Gastrocnemius medialis (tissue), 4 donors: ENCODE data around the gene PRKAA1. TPM values are rescaled to one million over a fixed set of nuclear protein-coding genes. Genes with fewer than 3 reads are reported as not detected.

Experiments
- ATAC-seq, 2 donors: fragments of 150-250 bp; one replicate each; pipeline ENCODE4 v1.9.1; 2016
- DNase-seq, 2 donors: peaks; one replicate each; pipeline ENCODE4 v3.0.0-alpha.2; 2019
- H3K27ac ChIP-seq, 4 donors: fragments of 200-600 bp; sonication (generic); 1 replicate in 1 of 4; 2 replicates in 3 of 4; pipeline ENCODE4 v1.5.1; 2016 to 2018; ENCODE audit warnings: mild to moderate bottlenecking in 2 of 4, moderate library complexity in 1 of 4
- H3K27me3 ChIP-seq, 3 donors: fragments of 200-600 bp; sonication (generic) in 2 of 3; 1 replicate in 1 of 3; 2 replicates in 2 of 3; pipeline versions ENCODE4 v1.5.1 to v1.6.0; 2016 to 2019; ENCODE audit warnings: mild to moderate bottlenecking in 1 of 3, moderate library complexity in 1 of 3
- H3K36me3 ChIP-seq, 2 donors: fragments of 200-600 bp; sonication (generic) in 1 of 2; one replicate each; pipeline ENCODE4 v1.5.1; 2017 to 2018
- H3K4me1 ChIP-seq, 2 donors: fragments of 200-600 bp; sonication (generic) in 1 of 2; one replicate each; pipeline ENCODE4 v1.5.1; 2016 to 2017; ENCODE audit warnings: mild to moderate bottlenecking in 2 of 2
- H3K4me3 ChIP-seq, 4 donors: fragments of 200-600 bp; sonication (generic) in 3 of 4; 1 replicate in 1 of 4; 2 replicates in 3 of 4; pipeline ENCODE4 v1.5.1; 2016 to 2019; ENCODE audit warnings: mild to moderate bottlenecking in 2 of 4
- H3K9me3 ChIP-seq, 3 donors: fragments of 200-600 bp; sonication (generic) in 2 of 3; 1 replicate in 1 of 3; 2 replicates in 2 of 3; pipeline ENCODE4 v1.5.1; 2016 to 2019
- POLR2A ChIP-seq, 2 donors: fragments of 450-650 bp; IDR thresholded peaks; one replicate each; pipeline ENCODE4 v1.6.1; 2017; ENCODE audit warnings: antibody characterized with exemption in 2 of 2, mild to moderate bottlenecking in 2 of 2, moderate library complexity in 2 of 2
- in situ Hi-C, 4 donors: fragments of 200-750 bp; cut with MboI; loops; one replicate each; pipeline versions ENCODE4 v1.15.0 to v1.8.0; 2017; ENCODE audit warnings: low sequenced_read_pairs in 4 of 4
- intact Hi-C: fragments of 100-400 bp; cut with DNase I; formaldehyde crosslinking; loops from one replicate; pipeline ENCODE4 v1.15.1; 2023; ENCODE audit warnings: low total_unique reads
- total RNA-seq, 4 donors: library from RNA; depleted of rRNA; stranded (reverse); fragments of >200 nt; gene quantifications; one replicate each; pipeline versions ENCODE4 v1.1.0 to v1.2.3, GENCODE V29; 2016
- TF ChIP-seq, protein P1 (sequence below), 5 experiments: fragments of 450-650 bp in 3 of 5; fragments of 200-600 bp in 2 of 5; sonication (generic) in 2 of 5; IDR thresholded peaks in 4 of 5; conservative IDR thresholded peaks in 1 of 5; 1 replicate in 4 of 5; 2 replicates in 1 of 5; pipeline ENCODE4 v1.5.1; 2016 to 2019; ENCODE audit warnings: antibody characterized with exemption in 5 of 5, mild to moderate bottlenecking in 3 of 5, moderate library complexity in 3 of 5

Gene PRKAA1
- total RNA-seq, 4 donors from 2014 or later, result 26.8 to 51.9 (median 36.9) TPM

DNA sequence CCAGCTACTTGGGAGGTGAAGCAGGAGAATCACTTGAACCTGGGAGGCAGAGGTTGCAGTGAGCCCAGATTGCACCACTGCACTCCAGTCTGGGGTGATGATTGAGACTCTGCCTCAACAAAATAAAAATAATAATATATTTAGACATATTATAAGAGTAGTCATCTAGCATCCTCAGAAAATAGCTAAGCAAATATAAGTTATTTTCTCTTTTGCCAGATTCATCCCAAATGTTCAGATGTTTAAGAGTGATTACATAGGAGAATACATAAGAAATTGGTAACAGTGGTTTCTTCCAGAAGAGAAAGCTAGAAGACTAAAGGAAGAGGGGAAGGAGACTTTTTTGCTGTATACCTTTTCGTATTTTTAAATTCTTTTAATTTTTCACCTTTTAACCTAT lies 20.0 kb downstream of the PRKAA1 start:
- DNase-seq, result no peak
- intact Hi-C loops, result no loop called here

DNA sequence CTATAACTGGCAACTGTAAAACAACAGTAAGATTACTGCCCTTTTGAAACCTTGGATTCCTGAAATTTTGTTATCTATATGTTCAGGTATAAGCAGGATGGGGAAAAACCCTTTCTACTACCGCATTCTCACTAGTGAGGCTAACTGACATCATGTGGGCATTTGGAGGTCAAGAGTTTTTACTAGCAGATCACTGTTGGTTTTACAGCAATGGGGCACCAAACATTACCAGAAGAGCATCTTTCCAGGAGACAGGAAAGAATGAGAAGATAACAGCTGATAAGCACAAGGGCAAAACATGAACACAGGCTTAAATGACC lies 21.6 kb downstream of the PRKAA1 start:
- Histone ChIP-seq H3K27ac (no peak overlapping the region), H3K4me3 (no peak overlapping the region), H3K9me3 (no peaks in the 10 kb centered on the region), H3K27me3 (no peaks in the 10 kb centered on the region), H3K36me3 (peaks cover 2 to 27% of the 10 kb centered on the region in 2 donors), H3K4me1 (peaks cover 3 to 13% of the 10 kb centered on the region in 2 donors)
- TF ChIP-seq POLR2A (IDR thresholded peaks at IDR 0.05), result no peak
- TF ChIP-seq, protein P1, sequence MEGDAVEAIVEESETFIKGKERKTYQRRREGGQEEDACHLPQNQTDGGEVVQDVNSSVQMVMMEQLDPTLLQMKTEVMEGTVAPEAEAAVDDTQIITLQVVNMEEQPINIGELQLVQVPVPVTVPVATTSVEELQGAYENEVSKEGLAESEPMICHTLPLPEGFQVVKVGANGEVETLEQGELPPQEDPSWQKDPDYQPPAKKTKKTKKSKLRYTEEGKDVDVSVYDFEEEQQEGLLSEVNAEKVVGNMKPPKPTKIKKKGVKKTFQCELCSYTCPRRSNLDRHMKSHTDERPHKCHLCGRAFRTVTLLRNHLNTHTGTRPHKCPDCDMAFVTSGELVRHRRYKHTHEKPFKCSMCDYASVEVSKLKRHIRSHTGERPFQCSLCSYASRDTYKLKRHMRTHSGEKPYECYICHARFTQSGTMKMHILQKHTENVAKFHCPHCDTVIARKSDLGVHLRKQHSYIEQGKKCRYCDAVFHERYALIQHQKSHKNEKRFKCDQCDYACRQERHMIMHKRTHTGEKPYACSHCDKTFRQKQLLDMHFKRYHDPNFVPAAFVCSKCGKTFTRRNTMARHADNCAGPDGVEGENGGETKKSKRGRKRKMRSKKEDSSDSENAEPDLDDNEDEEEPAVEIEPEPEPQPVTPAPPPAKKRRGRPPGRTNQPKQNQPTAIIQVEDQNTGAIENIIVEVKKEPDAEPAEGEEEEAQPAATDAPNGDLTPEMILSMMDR (IDR thresholded peaks at IDR 0.05 in 4 of 5, conservative IDR thresholded peaks at IDR 0.05 in 1 of 5), result no peak
- in situ Hi-C loops (no loop called here), intact Hi-C loops (no loop called here)
- DNase-seq (no peak), ATAC-seq (no peak)

More for the DNA sequence above, 20.0 kb downstream of the PRKAA1 start:
- Histone ChIP-seq H3K27me3 (no peaks in the 10 kb centered on the region), H3K4me3 (no peak overlapping the region), H3K9me3 (no peaks in the 10 kb centered on the region), H3K36me3 (peaks cover 2 to 26% of the 10 kb centered on the region in 2 donors), H3K4me1 (peaks cover 16 to 26% of the 10 kb centered on the region in 2 donors), H3K27ac (no peak overlapping the region)
- in situ Hi-C loops, result no loop called here
- ATAC-seq, result no peak
- TF ChIP-seq, protein P1 (IDR thresholded peaks at IDR 0.05 in 4 of 5, conservative IDR thresholded peaks at IDR 0.05 in 1 of 5), result no peak
- TF ChIP-seq POLR2A (IDR thresholded peaks at IDR 0.05), result no peak

DNA sequence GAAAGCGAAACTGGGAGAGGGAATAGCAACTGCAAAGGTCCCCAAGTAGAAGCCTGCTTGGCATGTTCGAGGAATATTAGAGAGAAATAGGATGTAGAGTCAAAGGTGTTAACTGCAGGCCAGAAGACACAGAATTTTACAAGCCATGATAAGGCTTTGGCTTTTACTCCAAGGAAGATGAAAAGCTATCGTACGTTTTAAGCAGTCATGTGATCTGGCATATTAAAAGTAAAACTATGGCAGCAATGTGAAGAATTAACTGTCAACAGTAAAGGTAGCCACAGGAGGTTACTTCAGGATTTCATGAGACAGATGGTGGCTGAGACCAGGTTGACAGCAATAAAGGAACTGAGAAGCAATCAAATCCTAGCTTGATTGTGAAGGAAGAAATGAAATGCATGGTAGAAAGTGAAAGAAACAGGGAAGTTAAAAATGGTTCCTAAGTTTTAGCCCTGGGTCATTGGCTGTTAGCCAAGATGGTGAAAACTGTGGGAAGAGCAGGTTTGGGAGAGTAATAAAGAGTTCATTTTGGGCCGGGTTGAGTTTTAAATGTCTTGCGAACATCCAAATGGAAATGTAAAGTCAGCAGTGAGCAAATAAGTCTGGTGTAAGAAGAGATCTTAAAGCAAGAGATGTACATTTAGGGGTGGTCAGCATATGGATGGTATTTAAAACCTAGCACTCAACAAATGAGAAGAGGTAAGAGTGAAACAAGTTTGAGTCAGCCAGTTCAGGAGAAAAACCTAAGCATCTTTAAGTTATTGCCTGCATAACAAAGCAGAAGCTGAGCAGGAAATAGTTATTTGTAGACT lies 22.1 kb downstream of the PRKAA1 start:
- Histone ChIP-seq H3K27me3 (no peaks in the 10 kb centered on the region), H3K36me3 (peaks cover 2 to 33% of the 10 kb centered on the region in 2 donors), H3K4me1 (peaks cover 0 to 7% of the 10 kb centered on the region in 2 donors), H3K4me3 (no peak overlapping the region), H3K9me3 (no peaks in the 10 kb centered on the region), H3K27ac (no peak overlapping the region)
- intact Hi-C loops (no loop called here), in situ Hi-C loops (no loop called here)
- no peak for TF ChIP-seq POLR2A (IDR thresholded peaks at IDR 0.05)
- TF ChIP-seq, protein P1 (IDR thresholded peaks at IDR 0.05 in 4 of 5, conservative IDR thresholded peaks at IDR 0.05 in 1 of 5), result no peak
- DNase-seq (no peak), ATAC-seq (no peak)

DNA sequence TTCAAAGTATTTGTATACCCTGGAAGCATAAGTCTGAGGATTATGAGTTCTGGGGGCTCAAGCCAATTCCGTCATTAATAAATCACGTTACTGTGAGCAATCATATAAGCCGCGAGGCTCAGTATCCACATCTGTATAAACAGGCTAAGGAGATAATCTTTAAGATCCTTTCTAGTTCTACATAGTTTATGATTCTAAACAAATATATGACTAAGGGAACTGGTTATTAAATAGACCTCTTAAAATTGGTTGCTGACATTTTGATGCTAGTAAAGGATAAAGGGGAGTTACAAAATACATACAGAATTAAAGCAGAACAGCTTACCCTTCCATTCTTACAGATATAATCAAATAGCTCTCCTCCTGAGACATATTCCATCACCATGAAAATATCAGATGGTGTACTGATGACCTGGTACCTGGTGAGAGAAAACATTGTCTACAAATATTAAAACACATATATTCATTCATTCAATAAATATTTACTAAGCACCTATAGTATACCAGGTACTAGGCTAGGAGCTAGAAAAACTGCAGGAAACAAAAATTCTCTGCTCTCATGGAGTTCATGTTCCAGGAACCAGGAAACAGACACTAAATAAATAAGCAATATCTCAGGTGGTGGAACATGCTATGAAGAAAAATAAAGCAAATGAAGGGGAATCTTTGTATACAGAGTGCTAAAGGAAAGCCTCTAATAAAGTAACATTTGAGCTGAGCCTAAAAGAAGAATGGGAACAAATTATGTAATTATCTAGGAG lies 22.9 kb downstream of the PRKAA1 start:
- peaks cover 2 to 39% of the 10 kb centered on the region in 2 donors for H3K36me3 ChIP-seq
- TF ChIP-seq POLR2A (IDR thresholded peaks at IDR 0.05), result no peak
- TF ChIP-seq, protein P1 (IDR thresholded peaks at IDR 0.05 in 4 of 5, conservative IDR thresholded peaks at IDR 0.05 in 1 of 5), result no peak

More for the DNA sequence above, 22.9 kb downstream of the PRKAA1 start:
- Histone ChIP-seq H3K4me1 (peaks cover 0 to under 1% of the 10 kb centered on the region in 2 donors), H3K4me3 (no peak overlapping the region), H3K27me3 (no peaks in the 10 kb centered on the region), H3K27ac (no peak overlapping the region), H3K9me3 (no peaks in the 10 kb centered on the region)
- ATAC-seq (no peak), DNase-seq (no peak)
- in situ Hi-C loops (no loop called here), intact Hi-C loops (no loop called here)
